DMS153 treated with DMSO at 0.1 percent for 48 hours (cell line): ENCODE measurements around the gene IKBIP.
"Not testable (repeated sequence)": the region's sequence is repeated elsewhere in the genome, so short reads cannot be mapped to it uniquely, and the experiment has no call there.

ENCODE experiments used
- DNase-seq: peaks from one replicate; lab custom pipeline; 2025; ENCODE audit not compliant: unreplicated experiment; lab: John Stamatoyannopoulos, UW

IKBIP gene

DNA sequence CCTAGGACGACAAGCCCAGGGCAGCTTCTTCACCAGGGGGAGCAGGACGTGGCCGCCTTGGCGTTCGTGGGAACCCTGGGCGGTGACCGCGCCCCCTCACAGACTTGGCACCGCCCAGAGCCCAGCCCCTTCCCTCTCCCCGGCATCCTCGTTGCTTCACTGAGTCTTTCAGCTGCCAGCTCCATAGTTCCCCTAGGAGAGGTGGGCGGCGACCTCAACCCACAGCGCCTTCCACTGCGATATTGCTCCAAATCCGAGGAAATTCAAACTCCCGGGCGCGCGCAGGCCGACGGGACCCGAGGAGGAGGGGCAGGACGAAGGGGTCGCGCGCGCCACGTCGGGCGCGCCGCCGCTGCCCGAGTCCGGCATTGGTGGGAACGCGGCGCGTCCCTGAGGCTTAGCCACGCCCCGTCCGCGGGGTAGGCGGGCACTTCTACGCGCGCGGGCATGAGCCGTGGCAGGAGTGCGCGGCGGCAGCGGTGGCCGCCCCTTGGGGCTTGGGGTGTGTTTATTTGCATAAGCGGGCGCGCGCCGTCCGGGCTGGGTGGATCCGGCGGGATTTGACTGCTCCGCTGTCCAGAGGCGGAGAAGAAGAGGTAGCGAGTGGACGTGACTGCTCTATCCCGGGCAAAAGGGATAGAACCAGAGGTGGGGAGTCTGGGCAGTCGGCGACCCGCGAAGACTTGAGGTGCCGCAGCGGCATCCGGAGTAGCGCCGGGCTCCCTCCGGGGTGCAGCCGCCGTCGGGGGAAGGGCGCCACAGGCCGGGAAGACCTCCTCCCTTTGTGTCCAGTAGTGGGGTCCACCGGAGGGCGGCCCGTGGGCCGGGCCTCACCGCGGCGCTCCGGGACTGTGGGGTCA lies at the start of gene IKBIP, which contains the start of gene APAF1:
Gene IKBIP (minus strand): TSS at position 77 of the 860 bp plus-strand sequence. CDS start 87 bp downstream, outside the sequence.
Gene APAF1 (plus strand): TSS at position 579 of the 860 bp plus-strand sequence. CDS start 3,070 bp downstream, outside the sequence.
- peak; percentile 83 for DNase-seq

GRCh38 chr12:98691351-98691750 lies 46.8 kb upstream of the IKBIP start:
- DNase-seq: no peak

- no peak for DNase-seq
Observed at GRCh38 chr12:98686603-98687002, 42.0 kb upstream of the IKBIP start.

DNA sequence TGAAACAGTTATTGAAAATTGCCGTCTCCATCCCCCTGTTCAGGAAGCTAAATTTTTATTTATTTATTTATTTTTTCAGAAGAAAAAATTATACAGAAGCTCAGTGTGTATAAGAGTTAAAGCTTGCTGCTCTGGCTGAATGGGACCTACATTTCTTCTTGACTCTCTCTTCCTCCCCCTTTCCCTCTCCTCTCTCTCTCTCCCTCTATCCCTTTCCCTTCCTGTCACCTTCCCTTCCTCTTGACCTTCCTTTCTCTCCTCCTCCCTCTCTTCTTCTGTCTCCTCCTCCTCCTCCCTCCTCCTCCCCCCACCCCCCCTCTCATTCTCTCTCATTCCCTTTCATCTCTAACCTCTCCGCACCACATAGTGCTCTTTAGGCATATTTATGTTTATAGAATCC lies 39.6 kb upstream of the IKBIP start:
- no peak for DNase-seq

- DNase-seq: no peak
Observed at GRCh38 chr12:98679611-98680005, 35.0 kb upstream of the IKBIP start.

DNA sequence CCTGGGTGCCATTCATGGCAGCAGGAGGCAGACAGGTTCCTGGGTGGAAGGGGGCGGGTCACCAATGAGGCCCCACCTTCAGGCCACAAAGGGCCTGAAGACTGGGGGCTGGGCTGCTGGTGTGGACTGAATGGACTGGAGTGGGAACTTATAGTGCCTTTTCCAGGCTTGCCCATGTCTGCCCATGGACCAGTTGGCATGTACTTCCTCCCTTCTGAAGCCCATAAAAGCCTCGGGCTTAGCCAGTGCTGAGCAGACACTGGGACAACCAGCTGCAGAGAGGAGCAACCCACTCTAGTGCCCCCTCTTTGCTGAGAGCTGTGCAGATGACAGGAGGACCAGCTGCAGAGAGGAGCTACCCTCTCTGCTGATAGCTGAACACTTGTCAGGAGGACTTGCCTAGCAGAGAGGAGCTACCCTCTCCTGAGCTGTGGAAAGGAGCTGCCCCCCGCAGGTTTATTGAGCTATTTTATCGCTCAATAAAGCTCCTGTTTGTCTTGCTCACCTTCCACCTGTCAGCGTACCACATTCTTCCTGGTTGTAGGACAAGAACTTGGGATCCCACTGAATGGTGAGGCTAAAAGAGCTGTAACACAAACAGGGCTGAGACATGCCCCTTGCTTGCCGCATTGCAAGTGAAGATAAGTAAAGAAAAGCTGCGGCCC lies 34.5 kb upstream of the IKBIP start:
- DNase-seq: no peak

GRCh38 chr12:98678236-98678945 lies 33.8 kb upstream of the IKBIP start:
- DNase-seq: no peak

DNA sequence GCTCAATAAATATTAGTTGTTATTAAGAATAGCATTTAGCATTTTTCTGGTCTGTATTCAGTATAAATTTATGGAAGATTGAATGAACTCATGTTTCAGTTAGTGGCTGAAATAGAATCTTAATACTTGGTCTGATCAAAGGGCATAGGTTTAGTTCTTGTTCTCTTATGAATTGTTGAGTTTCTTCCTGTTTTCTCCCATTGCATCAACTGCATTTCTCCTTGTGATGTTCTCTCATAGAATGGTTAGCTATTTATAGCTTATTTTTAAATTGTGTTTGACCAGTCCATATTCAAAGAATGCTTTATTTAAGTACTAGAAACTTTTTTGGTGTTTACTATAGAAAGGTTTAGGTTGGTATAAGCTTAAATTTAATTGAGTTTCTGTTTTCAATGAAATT lies 30.3 kb upstream of the IKBIP start:
- DNase-seq: no peak

GRCh38 chr12:98671459-98671858 lies 26.9 kb upstream of the IKBIP start:
- DNase-seq: no peak

GRCh38 chr12:98669751-98670150 lies 25.2 kb upstream of the IKBIP start:
- no peak for DNase-seq

DNA sequence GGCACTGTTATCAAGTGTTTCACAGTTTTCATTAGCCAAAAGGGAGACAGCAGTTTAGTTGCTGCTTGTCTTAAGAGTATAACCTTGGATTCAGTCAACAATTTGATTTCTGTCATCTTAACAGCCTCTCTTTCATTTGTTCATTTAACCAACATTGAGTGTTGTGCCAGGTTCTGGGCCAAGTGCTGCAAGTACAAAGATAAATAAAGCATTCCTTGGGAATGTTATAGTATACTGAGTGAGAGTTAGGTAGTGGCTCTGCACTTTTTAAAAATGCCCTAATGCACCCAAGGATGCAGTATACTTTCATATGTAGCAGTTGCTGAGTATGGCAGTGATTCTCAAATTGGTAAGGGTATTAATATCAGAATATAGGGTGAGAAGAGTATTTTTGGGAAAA lies 15.9 kb upstream of the IKBIP start:
- no peak for DNase-seq

- no peak for DNase-seq
Observed at GRCh38 chr12:98656289-98657101, 11.9 kb upstream of the IKBIP start.

GRCh38 chr12:98653866-98654493 lies 9.4 kb upstream of the IKBIP start:
- peak; percentile 22 for DNase-seq

GRCh38 chr12:98651328-98651727 lies 6.7 kb upstream of the IKBIP start:
- no peak for DNase-seq

DNA sequence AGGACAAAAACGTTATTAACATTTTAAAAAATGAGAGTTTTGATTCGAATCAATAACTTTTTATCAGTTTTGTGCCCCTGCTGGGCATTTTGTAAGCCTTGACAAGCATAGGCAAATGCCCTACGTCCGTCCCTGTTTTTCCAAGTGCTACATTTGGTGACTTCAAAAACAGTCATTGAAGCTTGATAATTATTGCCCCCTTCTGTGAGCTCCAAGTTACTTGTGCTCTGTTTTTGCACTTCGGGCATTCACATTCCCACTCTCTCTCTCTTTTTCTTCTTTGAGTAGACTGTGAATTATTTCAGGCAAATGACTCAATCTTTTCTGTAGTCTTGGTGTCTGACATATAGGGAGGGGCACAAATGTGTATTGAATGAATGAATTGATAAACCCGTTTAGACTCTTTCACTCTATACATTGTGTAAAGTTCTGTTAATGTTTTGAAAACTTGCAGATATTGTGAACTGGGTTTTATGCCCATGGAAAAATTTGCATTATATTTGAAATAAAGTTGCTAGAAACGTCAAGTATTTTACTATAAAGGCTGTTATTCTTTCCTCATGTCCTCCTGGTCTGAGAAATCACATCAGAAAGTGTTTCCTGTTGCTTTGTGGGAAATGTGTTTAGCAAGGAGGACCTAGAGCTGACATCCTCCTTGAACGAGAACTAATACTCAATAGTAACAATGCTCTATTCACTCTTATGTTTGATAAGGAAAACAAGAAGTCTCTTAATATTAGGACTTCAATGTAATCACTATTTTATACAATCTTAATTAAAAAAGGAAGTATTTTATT lies 1.9 kb upstream of the IKBIP start:
- no peak for DNase-seq

GRCh38 chr12:98645572-98646067 lies 1.0 kb upstream of the IKBIP start:
- DNase-seq: no peak

DNA sequence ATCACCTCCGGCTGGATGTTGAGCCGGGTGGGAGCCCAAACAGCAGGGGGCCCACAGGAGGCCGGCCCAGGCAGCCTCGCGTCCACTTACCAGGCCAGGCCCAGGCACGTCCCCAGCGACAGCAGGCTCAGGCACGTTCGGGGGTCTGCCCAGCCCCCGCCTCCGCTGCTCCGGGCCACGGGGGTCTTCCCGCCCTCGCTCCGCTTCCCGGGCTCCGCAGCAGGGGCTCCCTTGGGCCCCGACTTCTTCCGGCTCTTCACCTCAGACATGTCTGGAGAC lies 216 bp downstream of the IKBIP start:
- DNase-seq: no peak

- DNase-seq: not testable (repeated sequence)
Observed at GRCh38 chr12:98642801-98643200, 1.8 kb downstream of the IKBIP start.

DNA sequence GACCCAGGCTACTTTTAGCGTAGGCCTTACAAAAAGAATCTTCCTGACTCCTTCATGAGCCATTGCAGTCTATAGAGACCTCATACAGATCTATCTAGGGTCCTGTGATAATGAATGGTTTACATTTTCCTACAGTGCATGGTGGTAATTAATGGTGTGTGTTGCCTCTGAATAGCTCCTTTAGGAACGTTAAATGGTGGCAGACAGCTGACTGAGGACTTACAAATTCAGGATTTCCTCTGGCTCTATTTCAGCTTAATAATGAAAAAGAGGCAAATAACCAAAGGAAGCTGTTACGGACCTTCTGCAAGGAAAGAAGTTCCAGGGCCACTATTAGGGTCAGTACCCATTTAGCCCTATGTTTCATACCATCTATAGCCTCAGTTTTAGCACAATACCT lies 5.1 kb downstream of the IKBIP start:
- DNase-seq: no peak

DNA sequence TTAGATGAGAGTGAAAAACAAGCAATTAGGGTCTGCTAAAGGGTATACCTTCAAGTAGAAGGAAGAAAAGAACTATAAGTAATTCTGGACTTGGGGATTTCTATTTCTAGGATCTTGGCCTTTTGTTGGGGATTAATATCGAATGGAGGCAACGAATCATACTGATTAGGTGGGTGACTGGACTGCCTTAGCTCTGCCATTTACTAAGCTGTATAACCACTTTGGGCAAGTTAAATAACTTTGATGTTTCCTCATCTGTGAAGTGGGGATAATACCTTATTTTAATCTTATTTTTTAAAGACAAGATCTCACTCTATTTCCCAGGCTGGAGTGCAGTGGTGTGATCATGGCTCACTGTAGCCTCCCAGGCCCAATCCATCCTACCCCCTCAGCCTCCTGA lies 6.6 kb downstream of the IKBIP start:
- DNase-seq: no peak
